GM12878 (cell line): ENCODE data around the gene MGMT. TPM values are rescaled to one million over a fixed set of nuclear protein-coding genes. Genes with fewer than 3 reads are reported as not detected.

Source experiments
- ATAC-seq: fragments of 200-7000 bp; cut with Tn5 transposase; 3 replicates; pipeline ENCODE4 v1.9.1; 2020; ENCODE audit warnings: mild to moderate bottlenecking, moderate library complexity
- BruUV-seq: library from RNA; stranded (reverse); fragments of 400-500 nt; replicated peaks from 2 replicates; lab custom pipeline; 2021; lab: Mats Ljungman, UMichigan
- CTCF ChIA-PET: fragments of 300-600 bp; sonication (Branson Sonifier 250); formaldehyde crosslinking; extraction: SDS; loops from one replicate; lab custom pipeline; 2021; ENCODE audit warnings: inconsistent platforms; lab: Yijun Ruan, JAX
- POLR2A ChIA-PET: fragments of 350-600 bp; formaldehyde crosslinking; extraction: SDS; loops from one replicate; lab custom pipeline; 2021; ENCODE audit warnings: inconsistent platforms; lab: Charles Lee
- RAD21 ChIA-PET: fragments of 300-600 bp; sonication (Branson Sonifier 250); formaldehyde crosslinking; loops from one replicate; lab custom pipeline; 2023; ENCODE audit warnings: antibody characterized with exemption; ENCODE audit not compliant: unreplicated experiment; lab: Charles Lee
- SMC1A ChIA-PET: fragments of 300-600 bp; sonication (Branson Sonifier 250); formaldehyde crosslinking; loops from one replicate; lab custom pipeline; 2023; ENCODE audit not compliant: unreplicated experiment, uncharacterized antibody; lab: Charles Lee
- DNase-seq: peaks from one replicate; pipeline ENCODE4 v3.0.0-alpha.2; 2011; ENCODE audit warnings: low read depth, low spot score
- FAIRE-seq: peaks from 3 replicates; lab custom pipeline; 2011; peaks lifted over from hg19 to GRCh38; lab: Jason Lieb, UNC
- H2AFZ ChIP-seq: 2 replicates; pipeline ENCODE4 v1.6.0; 2011; ENCODE audit warnings: low read depth, low read length, control low read depth; ENCODE audit not compliant: control insufficient read depth
- H3K27ac ChIP-seq: 2 replicates; pipeline ENCODE4 v1.5.1; 2011; ENCODE audit warnings: control low read depth; ENCODE audit not compliant: control insufficient read depth, insufficient read depth
- H3K27me3 ChIP-seq, 2 experiments: replicated peaks in 1 of 2; 2 replicates each; pipeline versions ENCODE4 v1.6.0 to v1.6.1; 2011; ENCODE audit warnings: low read length in 1 of 2; ENCODE audit not compliant: control insufficient read depth in 2 of 2, insufficient read depth in 2 of 2
- H3K36me3 ChIP-seq, 2 experiments: 2 replicates each; pipeline ENCODE4 v1.5.1; 2011; ENCODE audit warnings: low read length in 1 of 2; ENCODE audit not compliant: control insufficient read depth in 2 of 2, insufficient read depth in 2 of 2
- H3K4me1 ChIP-seq: 2 replicates; pipeline ENCODE4 v1.6.1; 2011; ENCODE audit warnings: mild to moderate bottlenecking, low read length, moderate library complexity, mixed read lengths; ENCODE audit not compliant: control insufficient read depth, insufficient read depth
- H3K4me2 ChIP-seq: 2 replicates; pipeline ENCODE4 v1.6.0; 2011; ENCODE audit warnings: control low read depth; ENCODE audit not compliant: control insufficient read depth, insufficient read depth
- H3K4me3 ChIP-seq: fragments of 200-600 bp; sonication (generic); 2 replicates; pipeline ENCODE4 v1.5.1; 2016
- H3K79me2 ChIP-seq: 2 replicates; pipeline ENCODE4 v1.6.0; 2011; ENCODE audit warnings: low read length; ENCODE audit not compliant: control insufficient read depth, insufficient read depth
- H3K9ac ChIP-seq: 2 replicates; pipeline ENCODE4 v1.8.0; 2011; ENCODE audit warnings: low read length, control low read depth, mixed read lengths; ENCODE audit not compliant: control insufficient read depth, insufficient read depth
- H3K9me3 ChIP-seq: replicated peaks from 3 replicates; pipeline ENCODE4 v1.5.1; 2011; ENCODE audit warnings: mild to moderate bottlenecking, low read length; ENCODE audit not compliant: control insufficient read depth, insufficient read depth
- H4K20me1 ChIP-seq: 2 replicates; pipeline ENCODE4 v1.6.0; 2011; ENCODE audit not compliant: control insufficient read depth, insufficient read depth
- CBX5 ChIP-seq: sonication (generic); IDR thresholded peaks from 2 replicates; pipeline ENCODE4 v1.6.1; 2016; ENCODE audit warnings: low read depth, moderate library complexity, mild to moderate bottlenecking, inconsistent platforms
- CREM ChIP-seq: IDR thresholded peaks from 2 replicates; pipeline ENCODE4 v1.6.1; 2014; ENCODE audit warnings: antibody characterized with exemption, low read depth
- IKZF1 ChIP-seq: fragments of 450-650 bp; conservative IDR thresholded peaks from 2 replicates; pipeline ENCODE4 v1.6.1; 2017; ENCODE audit warnings: antibody characterized with exemption, mild to moderate bottlenecking
- IRF4 ChIP-seq: IDR thresholded peaks from 2 replicates; pipeline ENCODE4 v1.6.1; 2011; ENCODE audit warnings: low read depth, low read length
- JUNB ChIP-seq: IDR thresholded peaks from 2 replicates; pipeline ENCODE4 v1.6.1; 2016; ENCODE audit warnings: antibody characterized with exemption, mild to moderate bottlenecking
- NR2C2 ChIP-seq: IDR thresholded peaks from 2 replicates; pipeline ENCODE4 v1.6.1; 2011; ENCODE audit warnings: borderline replicate concordance, low read depth; ENCODE audit not compliant: control insufficient read depth, insufficient read length
- RAD21 ChIP-seq: IDR thresholded peaks from 2 replicates; pipeline ENCODE4 v1.6.1; 2011; ENCODE audit warnings: mild to moderate bottlenecking, low read depth, low read length, moderate library complexity; ENCODE audit not compliant: insufficient read depth
- YY1 ChIP-seq: IDR thresholded peaks from 2 replicates; pipeline ENCODE4 v1.6.1; 2011; ENCODE audit warnings: low read depth, mild to moderate bottlenecking, low read length
- WGBS: methylation state at CpG from one replicate; pipeline ENCODE4 v1.1.6; 2016; ENCODE audit warnings: low lambda C conversion rate; ENCODE audit not compliant: insufficient replicate concordance, insufficient coverage; ENCODE audit errors: missing lambda C conversion rate; 5-methylcytosine and 5-hydroxymethylcytosine counted together
- in situ Hi-C: fragments of 300-500 bp; cut with MboI; formaldehyde crosslinking; loops from 9 replicates; pipeline ENCODE4 v1.14.3; 2018; ENCODE audit warnings: mixed read lengths
- intact Hi-C: fragments of 100-400 bp; cut with micrococcal nuclease; formaldehyde crosslinking; loops from one replicate; pipeline ENCODE4 v1.14.2; 2022; ENCODE audit not compliant: unreplicated experiment
- polyA plus RNA-seq, 11 experiments: library from polyadenylated mRNA; depleted of rRNA in 4 of 11; unstranded in 6 of 11; stranded (reverse) in 5 of 11; fragments of >200 nt; fragmentation: Nextera tagmentation in 4 of 11; fragmentation: Illumina TruSeq in 1 of 11; extraction: Ambion mirVana in 4 of 11; extraction: Trizol in 1 of 11; gene quantifications; 1 replicate in 1 of 11; 2 replicates in 10 of 11; pipeline versions ENCODE4 v1.2.1 to v1.2.3, GENCODE V29; 2011 to 2016; ENCODE audit warnings: inconsistent platforms in 2 of 11, missing spikeins in 2 of 11, low read depth in 1 of 11
- total RNA-seq, 4 experiments: library from RNA; depleted of rRNA in 3 of 4; stranded (reverse); fragments of >200 nt in 3 of 4; fragmentation: Illumina TruSeq in 1 of 4; extraction: Trizol in 1 of 4; gene quantifications; 2 replicates each; pipeline versions ENCODE4 v1.2.1 to v1.2.3, GENCODE V29; 2013 to 2021
- TF ChIP-seq, protein P1 (sequence below): fragments of 150-350 bp; IDR thresholded peaks from 2 replicates; pipeline ENCODE4 v1.6.1; 2014; ENCODE audit warnings: mild to moderate bottlenecking, low read depth, low read length
- TF ChIP-seq, protein P2 (sequence below): fragments of 450-650 bp; IDR thresholded peaks from 2 replicates; pipeline ENCODE4 v1.6.1; 2016; ENCODE audit warnings: mild to moderate bottlenecking
- TF ChIP-seq, protein P3 (sequence below): fragments of 450-650 bp; conservative IDR thresholded peaks from 2 replicates; pipeline ENCODE4 v1.6.1; 2017; ENCODE audit warnings: mild to moderate bottlenecking, moderate library complexity

MGMT gene
- total and polyA plus RNA-seq, 10 of the 15 experiments (the other 5 are each of a cell fraction or from before 2014, with no cell fraction given), result 0.16 to 24.2 (median 13.3) TPM

DNA sequence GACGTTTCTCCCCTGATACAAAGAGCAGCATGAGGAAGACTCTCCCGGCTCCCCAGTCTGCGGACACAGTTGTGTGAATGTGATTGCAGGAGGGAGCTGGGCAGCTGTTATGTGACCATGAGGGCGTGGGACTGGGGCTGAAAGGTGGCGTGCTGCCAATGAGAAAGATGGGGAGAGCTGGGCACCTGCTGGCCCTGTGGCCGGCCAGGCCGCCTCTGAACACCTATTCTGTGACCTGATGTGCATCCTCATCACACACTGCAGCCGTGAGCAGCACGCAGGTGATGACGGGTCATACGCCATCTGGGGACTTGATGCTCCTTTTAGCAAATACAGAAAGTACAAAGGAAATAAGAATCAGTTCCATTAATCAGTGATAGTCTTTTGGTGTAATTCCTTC lies 86.9 kb downstream of the MGMT start:
- no peaks in the 10 kb centered on the region for H4K20me1 ChIP-seq
- ATAC-seq (no peak), FAIRE-seq (no peak), DNase-seq (no peak)
- H3K4me2 ChIP-seq, result no peak overlapping the region
- ChIA-PET CTCF (no interaction called here), SMC1A (no interaction called here), RAD21 (no interaction called here), POLR2A (no interaction called here)
- no TSS peak for BruUV-seq
- peaks cover 9% of the 10 kb centered on the region for H3K4me1 ChIP-seq
- TF ChIP-seq CREM (no peak), YY1 (no peak), NR2C2 (no peak), CBX5 (no peak), IRF4 (no peak), IKZF1 (no peak), JUNB (no peak), RAD21 (no peak)
- TF ChIP-seq, protein P1, sequence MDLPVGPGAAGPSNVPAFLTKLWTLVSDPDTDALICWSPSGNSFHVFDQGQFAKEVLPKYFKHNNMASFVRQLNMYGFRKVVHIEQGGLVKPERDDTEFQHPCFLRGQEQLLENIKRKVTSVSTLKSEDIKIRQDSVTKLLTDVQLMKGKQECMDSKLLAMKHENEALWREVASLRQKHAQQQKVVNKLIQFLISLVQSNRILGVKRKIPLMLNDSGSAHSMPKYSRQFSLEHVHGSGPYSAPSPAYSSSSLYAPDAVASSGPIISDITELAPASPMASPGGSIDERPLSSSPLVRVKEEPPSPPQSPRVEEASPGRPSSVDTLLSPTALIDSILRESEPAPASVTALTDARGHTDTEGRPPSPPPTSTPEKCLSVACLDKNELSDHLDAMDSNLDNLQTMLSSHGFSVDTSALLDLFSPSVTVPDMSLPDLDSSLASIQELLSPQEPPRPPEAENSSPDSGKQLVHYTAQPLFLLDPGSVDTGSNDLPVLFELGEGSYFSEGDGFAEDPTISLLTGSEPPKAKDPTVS, result no peak
- TF ChIP-seq, protein P2, sequence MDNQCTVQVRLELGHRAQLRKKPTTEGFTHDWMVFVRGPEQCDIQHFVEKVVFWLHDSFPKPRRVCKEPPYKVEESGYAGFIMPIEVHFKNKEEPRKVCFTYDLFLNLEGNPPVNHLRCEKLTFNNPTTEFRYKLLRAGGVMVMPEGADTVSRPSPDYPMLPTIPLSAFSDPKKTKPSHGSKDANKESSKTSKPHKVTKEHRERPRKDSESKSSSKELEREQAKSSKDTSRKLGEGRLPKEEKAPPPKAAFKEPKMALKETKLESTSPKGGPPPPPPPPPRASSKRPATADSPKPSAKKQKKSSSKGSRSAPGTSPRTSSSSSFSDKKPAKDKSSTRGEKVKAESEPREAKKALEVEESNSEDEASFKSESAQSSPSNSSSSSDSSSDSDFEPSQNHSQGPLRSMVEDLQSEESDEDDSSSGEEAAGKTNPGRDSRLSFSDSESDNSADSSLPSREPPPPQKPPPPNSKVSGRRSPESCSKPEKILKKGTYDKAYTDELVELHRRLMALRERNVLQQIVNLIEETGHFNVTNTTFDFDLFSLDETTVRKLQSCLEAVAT, result no peak
- TF ChIP-seq, protein P3, sequence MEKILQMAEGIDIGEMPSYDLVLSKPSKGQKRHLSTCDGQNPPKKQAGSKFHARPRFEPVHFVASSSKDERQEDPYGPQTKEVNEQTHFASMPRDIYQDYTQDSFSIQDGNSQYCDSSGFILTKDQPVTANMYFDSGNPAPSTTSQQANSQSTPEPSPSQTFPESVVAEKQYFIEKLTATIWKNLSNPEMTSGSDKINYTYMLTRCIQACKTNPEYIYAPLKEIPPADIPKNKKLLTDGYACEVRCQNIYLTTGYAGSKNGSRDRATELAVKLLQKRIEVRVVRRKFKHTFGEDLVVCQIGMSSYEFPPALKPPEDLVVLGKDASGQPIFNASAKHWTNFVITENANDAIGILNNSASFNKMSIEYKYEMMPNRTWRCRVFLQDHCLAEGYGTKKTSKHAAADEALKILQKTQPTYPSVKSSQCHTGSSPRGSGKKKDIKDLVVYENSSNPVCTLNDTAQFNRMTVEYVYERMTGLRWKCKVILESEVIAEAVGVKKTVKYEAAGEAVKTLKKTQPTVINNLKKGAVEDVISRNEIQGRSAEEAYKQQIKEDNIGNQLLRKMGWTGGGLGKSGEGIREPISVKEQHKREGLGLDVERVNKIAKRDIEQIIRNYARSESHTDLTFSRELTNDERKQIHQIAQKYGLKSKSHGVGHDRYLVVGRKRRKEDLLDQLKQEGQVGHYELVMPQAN, result no peak
- H3K9me3 ChIP-seq, result no peaks in the 10 kb centered on the region
- WGBS, result over 99% methylated on average over 11 of the region's 11 CpGs
- H2AFZ ChIP-seq, result no peak overlapping the region
- no peak overlapping the region for H3K4me3 ChIP-seq
- no peaks in the 10 kb centered on the region for H3K27me3 ChIP-seq
- no peak overlapping the region for H3K9ac ChIP-seq
- H3K79me2 ChIP-seq, result no peaks in the 10 kb centered on the region
- H3K36me3 ChIP-seq, result no peaks in the 10 kb centered on the region
- H3K27ac ChIP-seq, result no peak overlapping the region
- intact Hi-C loops, result no loop called here
- in situ Hi-C loops, result no loop called here
